ENCODE data around the gene TOMM20. TPM values are rescaled to one million over a fixed set of nuclear protein-coding genes. Genes with fewer than 3 reads are reported as not detected.
"Not testable (repeated sequence)": the region's sequence is repeated elsewhere in the genome, so short reads cannot be mapped to it uniquely, and the experiment has no call there.

TOMM20 gene
- total RNA-seq, 4 donors from 2014 or later: 117 to 204 (median 157) TPM

DNA sequence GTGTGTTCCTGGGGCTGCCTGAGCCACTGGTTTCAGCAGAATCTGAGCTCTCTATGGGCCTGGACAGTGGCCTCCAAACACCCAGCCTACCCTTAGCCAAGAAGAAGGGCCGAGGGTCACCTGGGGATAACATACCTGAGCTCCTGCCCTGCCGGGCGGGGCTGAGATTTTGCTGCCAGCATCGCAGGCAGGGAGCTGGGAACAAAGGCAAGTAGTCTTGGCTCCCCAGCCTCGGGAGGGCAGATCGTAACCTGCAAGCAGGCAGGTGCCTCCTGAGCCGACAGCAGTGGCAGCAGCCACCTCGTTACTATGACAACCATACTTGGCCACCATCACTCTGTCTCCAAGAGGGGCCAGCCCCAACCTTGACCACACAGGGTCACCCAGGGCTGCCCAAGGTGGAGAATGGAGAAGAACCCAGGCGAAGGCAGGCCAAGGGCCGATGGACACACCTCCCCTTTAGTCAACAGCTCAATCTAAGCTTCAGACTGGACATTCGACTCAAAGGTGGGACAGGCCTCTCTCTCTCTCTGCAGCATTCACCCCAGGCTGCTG, 54.6 kb downstream of the TOMM20 start:
- H3K4me1 ChIP-seq: peaks cover 47 to 85% of the 10 kb centered on the region in 2 donors
- no peaks in the 10 kb centered on the region for H3K27me3 ChIP-seq
- DNase-seq: peak; percentile 69 to 71
- no peaks in the 10 kb centered on the region for H3K36me3 ChIP-seq
- no peak overlapping the region for H3K4me3 ChIP-seq (replicated peaks in 1 of 3)
- intact Hi-C loops (cut with DNase I): loop anchor here (10.0 kb wide), 1 partner anchor 359 kb away; no protein-coding TSS in a partner anchor
- no peak for TF ChIP-seq POLR2A (IDR thresholded peaks at IDR 0.05)
- TF ChIP-seq, protein P1, sequence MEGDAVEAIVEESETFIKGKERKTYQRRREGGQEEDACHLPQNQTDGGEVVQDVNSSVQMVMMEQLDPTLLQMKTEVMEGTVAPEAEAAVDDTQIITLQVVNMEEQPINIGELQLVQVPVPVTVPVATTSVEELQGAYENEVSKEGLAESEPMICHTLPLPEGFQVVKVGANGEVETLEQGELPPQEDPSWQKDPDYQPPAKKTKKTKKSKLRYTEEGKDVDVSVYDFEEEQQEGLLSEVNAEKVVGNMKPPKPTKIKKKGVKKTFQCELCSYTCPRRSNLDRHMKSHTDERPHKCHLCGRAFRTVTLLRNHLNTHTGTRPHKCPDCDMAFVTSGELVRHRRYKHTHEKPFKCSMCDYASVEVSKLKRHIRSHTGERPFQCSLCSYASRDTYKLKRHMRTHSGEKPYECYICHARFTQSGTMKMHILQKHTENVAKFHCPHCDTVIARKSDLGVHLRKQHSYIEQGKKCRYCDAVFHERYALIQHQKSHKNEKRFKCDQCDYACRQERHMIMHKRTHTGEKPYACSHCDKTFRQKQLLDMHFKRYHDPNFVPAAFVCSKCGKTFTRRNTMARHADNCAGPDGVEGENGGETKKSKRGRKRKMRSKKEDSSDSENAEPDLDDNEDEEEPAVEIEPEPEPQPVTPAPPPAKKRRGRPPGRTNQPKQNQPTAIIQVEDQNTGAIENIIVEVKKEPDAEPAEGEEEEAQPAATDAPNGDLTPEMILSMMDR (IDR thresholded peaks at IDR 0.05): no peak
- H3K9me3 ChIP-seq: no peaks in the 10 kb centered on the region
- peak overlapping the region; percentile 90 to 99 (median 96) for H3K27ac ChIP-seq
- 79 to 92% methylated on average over 3 to 4 of the region's 11 CpGs for WGBS, 2 donors

DNA sequence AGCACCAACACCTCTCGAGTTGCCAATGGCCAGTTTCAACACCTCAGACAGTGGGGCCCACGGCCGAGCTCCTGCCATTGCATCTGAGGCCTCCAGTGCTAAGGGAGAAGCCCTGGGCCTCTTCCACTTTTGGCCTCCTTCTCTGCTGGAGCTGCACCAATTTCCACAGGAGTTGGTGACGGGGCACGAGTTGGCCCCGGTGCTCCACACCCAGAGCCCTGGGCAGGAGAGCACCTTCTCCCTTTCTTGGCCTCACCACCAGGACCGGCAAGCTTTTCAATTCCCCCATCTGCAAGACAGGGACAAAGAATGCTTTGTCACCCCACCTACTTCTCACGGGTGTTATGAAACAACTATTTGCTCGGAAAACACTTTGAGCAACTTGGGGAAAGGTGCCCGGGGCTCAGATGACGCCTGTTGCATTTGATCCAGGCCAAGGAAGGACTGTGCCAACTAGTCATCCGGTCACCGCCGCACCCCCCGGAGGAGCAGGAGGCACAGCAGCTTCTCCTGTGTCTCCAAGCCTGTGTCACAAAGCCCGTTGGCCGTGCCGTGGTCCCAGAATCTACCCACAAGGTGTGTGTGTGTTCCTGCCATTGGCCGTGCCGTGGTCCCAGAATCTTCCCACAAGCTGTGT, 55.2 kb downstream of the TOMM20 start:
- DNase-seq: peak; percentile 90 to 93
- Histone ChIP-seq H3K27me3 (no peaks in the 10 kb centered on the region), H3K9me3 (no peaks in the 10 kb centered on the region), H3K4me1 (peaks cover 47 to 83% of the 10 kb centered on the region in 2 donors), H3K36me3 (no peaks in the 10 kb centered on the region), H3K27ac (peak overlapping the region; percentile 90 to 99 (median 96)), H3K4me3 (replicated peaks in 1 of 3) (no peak overlapping the region)
- 43 to 58% methylated on average over 15 to 18 of the region's 20 CpGs for WGBS, 2 donors
- TF ChIP-seq, protein P1 (IDR thresholded peaks at IDR 0.05): no peak
- peak in 1 of 2 donors; percentile 66 for TF ChIP-seq POLR2A (IDR thresholded peaks at IDR 0.05)
- intact Hi-C loops (cut with DNase I): loop anchor here (10.0 kb wide), 1 partner anchor 359 kb away; no protein-coding TSS in a partner anchor

DNA sequence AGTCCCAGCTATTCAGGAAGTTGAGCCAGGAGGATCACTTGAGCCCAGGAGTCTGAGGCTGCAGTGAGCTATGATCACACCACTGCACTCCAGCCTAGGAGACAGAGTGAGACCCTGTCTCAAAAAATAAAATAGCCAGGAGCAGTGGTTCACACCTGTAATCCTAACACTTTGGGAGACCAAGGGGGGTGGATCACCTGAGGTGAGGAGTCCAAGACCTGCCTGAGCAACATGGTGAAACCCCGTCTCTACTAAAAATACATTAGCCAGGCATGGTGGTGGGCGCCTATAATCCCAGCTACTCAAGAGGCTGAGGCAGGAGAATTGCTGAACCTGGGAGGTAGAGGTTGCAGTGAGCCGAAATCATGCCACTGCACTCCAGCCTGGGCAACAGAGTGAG, 56.1 kb downstream of the TOMM20 start:
- H3K9me3 ChIP-seq; H3K4me3 ChIP-seq (replicated peaks in 1 of 3); H3K27me3 ChIP-seq; DNase-seq; H3K36me3 ChIP-seq: not testable (repeated sequence)
- 94 to 100% methylated on average over 3 of the region's 3 CpGs for WGBS, 2 donors
- peaks cover 55 to 84% of the 10 kb centered on the region in 2 donors for H3K4me1 ChIP-seq
- H3K27ac ChIP-seq: peak overlapping the region; percentile 90 to 99 (median 96)
- intact Hi-C loops (cut with DNase I): loop anchor here (10.0 kb wide), 1 partner anchor 358 kb away; no protein-coding TSS in a partner anchor

DNA sequence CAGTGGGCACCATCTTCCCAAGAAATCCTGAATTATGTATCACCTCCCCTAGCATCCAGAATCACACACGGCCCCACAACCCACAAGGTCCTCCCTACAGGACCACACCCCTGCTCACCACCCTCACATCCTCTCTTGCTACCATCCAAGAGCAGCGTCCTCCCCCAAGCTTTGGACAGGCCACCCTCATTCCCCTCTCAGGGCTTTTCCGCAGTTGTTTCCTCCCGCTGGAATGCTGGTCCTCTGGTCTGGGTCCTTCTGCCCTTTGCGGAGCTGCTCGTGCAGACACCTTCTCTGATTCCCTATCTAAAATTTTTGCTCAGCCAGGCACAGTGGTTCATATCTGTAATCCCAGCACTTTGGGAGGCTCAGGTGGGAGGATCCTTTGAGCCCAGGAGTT, 56.5 kb downstream of the TOMM20 start:
- DNase-seq: no peak
- no peaks in the 10 kb centered on the region for H3K9me3 ChIP-seq
- H3K27me3 ChIP-seq: no peaks in the 10 kb centered on the region
- TF ChIP-seq, protein P1 (IDR thresholded peaks at IDR 0.05): no peak
- TF ChIP-seq POLR2A (IDR thresholded peaks at IDR 0.05): no peak
- 84 to 97% methylated on average over 6 of the region's 6 CpGs for WGBS, 2 donors
- intact Hi-C loops (cut with DNase I): loop anchor here (10.0 kb wide), 1 partner anchor 357 kb away; no protein-coding TSS in a partner anchor
- H3K4me3 ChIP-seq (replicated peaks in 1 of 3): no peak overlapping the region
- H3K4me1 ChIP-seq: peaks cover 60 to 84% of the 10 kb centered on the region in 2 donors
- peak overlapping the region; percentile 90 to 99 (median 96) for H3K27ac ChIP-seq
- no peaks in the 10 kb centered on the region for H3K36me3 ChIP-seq

DNA sequence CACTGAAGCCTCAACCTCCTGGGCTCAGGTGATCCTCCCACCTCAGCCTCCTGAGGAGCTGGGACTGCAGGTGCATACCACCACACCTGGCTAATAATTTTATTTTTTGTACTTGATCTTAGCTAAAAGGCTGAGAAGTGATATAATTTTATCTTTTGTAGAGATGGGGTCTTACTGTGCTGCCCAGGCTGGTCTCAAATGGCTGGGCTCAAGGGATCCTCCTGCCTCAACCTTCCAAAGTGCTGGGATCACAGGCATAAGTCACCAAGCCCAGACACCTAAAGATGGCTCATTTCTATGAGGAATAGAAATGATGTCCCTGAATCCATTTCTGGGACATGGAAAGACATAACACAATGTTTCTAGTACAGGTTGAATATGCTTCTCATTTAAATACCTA, 57.8 kb downstream of the TOMM20 start:
- TF ChIP-seq POLR2A (IDR thresholded peaks at IDR 0.05): no peak
- TF ChIP-seq, protein P1 (IDR thresholded peaks at IDR 0.05): no peak
- intact Hi-C loops (cut with DNase I): loop anchor here (10.0 kb wide), 1 partner anchor 356 kb away; no protein-coding TSS in a partner anchor
- no peaks in the 10 kb centered on the region for H3K9me3 ChIP-seq
- H3K36me3 ChIP-seq: no peaks in the 10 kb centered on the region
- DNase-seq: no peak
- no peaks in the 10 kb centered on the region for H3K27me3 ChIP-seq
- peak overlapping the region; percentile 36 to 92 (median 62) for H3K27ac ChIP-seq
- peaks cover 63 to 75% of the 10 kb centered on the region in 2 donors for H3K4me1 ChIP-seq
- H3K4me3 ChIP-seq (replicated peaks in 1 of 3): no peak overlapping the region

Measured in thyroid gland (tissue), 4 donors.